ENCODE results near the gene PABPN1L. TPM values are rescaled to one million over a fixed set of nuclear protein-coding genes. Genes with fewer than 3 reads are reported as not detected.

Gene PABPN1L
- total and polyA plus RNA-seq, 9 of the 15 experiments (the other 6 are each of a cell fraction or from before 2014, with no cell fraction given): 0.11 to 0.32 TPM; not detected in 7

GRCh38 chr16:88892065-88892464, 25.6 kb upstream of the PABPN1L start:
- no peak overlapping the region for H3K4me2 ChIP-seq (ENCODE audit: insufficient read depth, low read length)
- H4K20me1 ChIP-seq (replicated peaks; ENCODE audit: control insufficient read depth, insufficient read depth, low read length): no peaks in the 10 kb centered on the region
- TF ChIP-seq KLF10 (CRISPR knock-in tag; IDR thresholded peaks at IDR 0.05): no peak
- TF ChIP-seq ETS2 (tag; IDR thresholded peaks at IDR 0.05; ENCODE audit: borderline replicate concordance, poor library complexity, severe bottlenecking): no peak
- peak; percentile 95 for TF ChIP-seq RBM22 (IDR thresholded peaks at IDR 0.05; ENCODE audit: low read depth, low read length, poor library complexity, severe bottlenecking)
- TF ChIP-seq POLR2G (IDR thresholded peaks at IDR 0.05; ENCODE audit: low read depth, low read length): peak; percentile 70
- no peak for TF ChIP-seq ZFPM2 (CRISPR knock-in tag; IDR thresholded peaks at IDR 0.05)
- 0 out of 2 replicates have a peak, but pooled peaks have one; percentile 60 for TF ChIP-seq RBM14 (IDR thresholded peaks at IDR 0.05; ENCODE audit: borderline replicate concordance, insufficient read depth, low read depth, low read length)
- TF ChIP-seq FOXJ2 (tag; IDR thresholded peaks at IDR 0.05): no peak
- TF ChIP-seq CXXC5 (CRISPR knock-in tag; IDR thresholded peaks at IDR 0.05): no peak
- H3K4me3 ChIP-seq: no peak overlapping the region
- in situ Hi-C loops (cut with MboI) (no loop called here), intact Hi-C loops (cut with micrococcal nuclease) (no loop called here)
- no peak for ATAC-seq
- no peaks in the 10 kb centered on the region for H3K27me3 ChIP-seq (ENCODE audit: control insufficient read depth in 2 of 2, insufficient read depth in 2 of 2, low read length in 2 of 2)
- no peak for DNase-seq (ENCODE audit: extremely low read depth in 1 of 4, low spot score in 3 of 4)
- no TSS peak for BruUV-seq (replicated peaks)
- H2AFZ ChIP-seq (ENCODE audit: low read depth, low read length): no peak overlapping the region
- peaks cover 14% of the 10 kb centered on the region for H3K79me2 ChIP-seq (ENCODE audit: control insufficient read depth, insufficient read depth, low read length)
- peaks cover 29% of the 10 kb centered on the region for H3K9me3 ChIP-seq (replicated peaks; ENCODE audit: control insufficient read depth, insufficient read depth, low read depth, low read length)
- peaks cover 0 to 47% of the 10 kb centered on the region in 2 experiments; a peak in 3 of 5 replicates for H3K4me1 ChIP-seq (replicated peaks in 1 of 2; ENCODE audit: control insufficient read depth in 2 of 2, insufficient read depth in 2 of 2, low read length in 2 of 2)
- FAIRE-seq: no peak
- H3K27ac ChIP-seq (ENCODE audit: extremely low read depth, low read depth, low read length): no peak overlapping the region
- 98% methylated on average over 20 of the region's 20 CpGs for WGBS (ENCODE audit: insufficient coverage, low coverage, missing lambda C conversion rate)
- peaks cover 86% of the 10 kb centered on the region for H3K36me3 ChIP-seq (ENCODE audit: control insufficient read depth, insufficient read depth, low read length)
- H3K9me1 ChIP-seq (ENCODE audit: control insufficient read depth, insufficient read depth, low read length): no peaks in the 10 kb centered on the region
- ChIA-PET POLR2A (no interaction called here), CTCF (ENCODE audit: low intra/inter-chr PET ratio) (no interaction called here)
- no peak overlapping the region for H3K9ac ChIP-seq (ENCODE audit: insufficient read depth in 1 of 2, low read depth in 2 of 2, low read length in 2 of 2)

Data from K562 (cell line).